Skeletal muscle tissue (tissue), 4 donors: ENCODE measurements around the gene FGF10. TPM values are rescaled to one million over a fixed set of nuclear protein-coding genes. Genes with fewer than 3 reads are reported as not detected.

Experiments
- H3K27ac ChIP-seq: one replicate; pipeline ENCODE4 v1.7.0; 2013; ENCODE audit warnings: mild to moderate bottlenecking, low read depth, low read length, inconsistent platforms
- H3K27me3 ChIP-seq, 3 donors: one replicate each; pipeline ENCODE4 v1.7.0; 2013; ENCODE audit warnings: low read length in 3 of 3; ENCODE audit not compliant: control insufficient read depth in 3 of 3, insufficient read depth in 3 of 3
- H3K36me3 ChIP-seq, 3 donors: one replicate each; pipeline ENCODE4 v1.7.0; 2013; ENCODE audit warnings: low read length in 3 of 3; ENCODE audit not compliant: control insufficient read depth in 3 of 3, insufficient read depth in 3 of 3
- H3K4me1 ChIP-seq, 3 donors: one replicate each; pipeline ENCODE4 v1.7.0; 2013; ENCODE audit warnings: low read length in 3 of 3, mild to moderate bottlenecking in 3 of 3; ENCODE audit not compliant: control insufficient read depth in 3 of 3, insufficient read depth in 3 of 3
- H3K4me3 ChIP-seq, 3 donors: one replicate each; pipeline ENCODE4 v1.7.0; 2013; ENCODE audit warnings: low read length in 3 of 3
- H3K9ac ChIP-seq, 3 donors: one replicate each; pipeline ENCODE4 v1.7.0; 2013; ENCODE audit warnings: low read length in 3 of 3, mild to moderate bottlenecking in 3 of 3, moderate library complexity in 2 of 3, low read depth in 1 of 3
- H3K9me3 ChIP-seq, 3 donors: one replicate each; pipeline ENCODE4 v1.7.0; 2013; ENCODE audit warnings: low read length in 3 of 3; ENCODE audit not compliant: control insufficient read depth in 3 of 3
- total RNA-seq: library from RNA; depleted of rRNA; stranded (reverse); fragments of >200 nt; gene quantifications from one replicate; pipeline ENCODE4 v1.2.3, GENCODE V29; 2014
- donor health status: Osteomylitis.

The FGF10 gene
- total RNA-seq, 1 donor from 2014 or later: 4.7 TPM

DNA sequence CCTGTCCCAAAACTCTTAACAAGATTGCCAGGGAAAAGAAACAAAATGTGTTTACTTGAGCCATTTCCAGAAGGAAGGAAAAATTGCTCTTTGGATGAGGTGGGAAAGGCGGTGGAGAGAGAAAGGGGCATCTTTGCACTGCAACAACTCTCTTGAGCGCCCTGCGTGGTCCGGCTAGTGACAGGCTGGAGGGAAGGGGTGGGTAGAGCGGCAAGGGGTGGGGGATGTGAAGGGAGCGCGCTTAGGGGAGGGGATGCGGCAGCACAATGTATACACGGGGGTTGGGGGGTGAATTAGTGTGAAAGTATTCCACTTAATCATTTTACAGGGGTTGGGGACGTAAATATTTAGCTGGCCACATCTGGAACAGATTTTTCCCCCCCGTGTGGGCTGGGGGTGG is 1.3 kb downstream of the FGF10 start:
- peak overlapping the region; percentile 71 to 74 (median 73) for H3K4me3 ChIP-seq
- peaks cover 6 to 15% (median 14%) of the 10 kb centered on the region in 3 donors for H3K4me1 ChIP-seq
- no peaks in the 10 kb centered on the region for H3K36me3 ChIP-seq
- H3K9me3 ChIP-seq: no peaks in the 10 kb centered on the region
- H3K27me3 ChIP-seq: peaks cover 24 to 36% (median 28%) of the 10 kb centered on the region in 3 donors
- H3K27ac ChIP-seq: no peak overlapping the region
- peak overlapping the region in 1 of 3 donors; percentile 58 for H3K9ac ChIP-seq

DNA sequence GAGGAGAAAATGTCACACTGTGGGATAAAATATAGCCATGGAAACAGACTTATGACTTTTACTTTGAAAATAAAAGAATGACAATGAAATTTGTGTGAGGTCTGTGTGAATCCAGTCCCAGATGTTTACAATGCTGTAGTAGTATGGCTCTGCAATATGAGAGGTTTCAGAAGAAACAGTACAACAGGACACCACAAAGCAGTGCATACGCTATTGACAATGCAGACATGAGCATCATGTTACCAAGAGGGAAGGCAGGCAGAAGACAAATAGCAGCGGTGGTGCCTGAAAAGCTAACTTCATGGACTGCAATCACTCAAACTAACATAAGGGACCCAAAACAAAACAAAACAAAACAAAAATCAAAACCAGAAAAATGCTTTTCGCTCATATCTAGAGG is 1.8 kb downstream of the FGF10 start:
- Histone ChIP-seq H3K9me3 (no peaks in the 10 kb centered on the region), H3K9ac (no peak overlapping the region), H3K27ac (no peak overlapping the region), H3K4me3 (peak overlapping the region in 2 of 3 donors; percentile 12 to 66), H3K27me3 (peaks cover 24 to 35% (median 28%) of the 10 kb centered on the region in 3 donors), H3K36me3 (no peaks in the 10 kb centered on the region), H3K4me1 (peaks cover 6 to 15% (median 14%) of the 10 kb centered on the region in 3 donors)

GRCh38 chr5:44385291-44385900 is 3.8 kb downstream of the FGF10 start:
- Histone ChIP-seq H3K9ac (no peak overlapping the region), H3K4me1 (peaks cover 6 to 15% (median 14%) of the 10 kb centered on the region in 3 donors), H3K36me3 (no peaks in the 10 kb centered on the region), H3K27ac (no peak overlapping the region), H3K9me3 (no peaks in the 10 kb centered on the region), H3K27me3 (peaks cover 23 to 28% (median 24%) of the 10 kb centered on the region in 3 donors), H3K4me3 (no peak overlapping the region)

DNA sequence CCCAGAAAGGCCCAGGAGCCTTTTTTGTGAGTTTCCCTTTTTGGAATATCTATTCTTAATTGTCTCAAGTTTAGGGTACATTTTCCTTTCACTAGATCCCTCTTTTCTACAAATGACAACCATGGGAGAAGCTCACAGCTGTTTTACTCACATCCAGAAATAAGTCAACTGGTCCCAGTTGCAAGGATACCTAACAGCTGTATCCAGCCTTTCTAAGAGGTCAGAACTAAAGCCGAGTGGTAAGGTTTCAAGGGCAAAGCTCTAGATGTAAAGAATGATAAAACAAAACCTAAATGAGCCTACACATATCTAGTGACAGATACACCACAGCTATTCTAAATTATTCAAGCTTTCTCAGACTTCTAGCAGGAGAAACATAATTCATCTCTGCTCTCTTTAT is 4.4 kb downstream of the FGF10 start:
- Histone ChIP-seq H3K9ac (no peak overlapping the region), H3K9me3 (no peaks in the 10 kb centered on the region), H3K27me3 (peaks cover 19 to 26% (median 21%) of the 10 kb centered on the region in 3 donors), H3K4me3 (no peak overlapping the region), H3K27ac (no peak overlapping the region), H3K4me1 (peaks cover 3 to 12% (median 12%) of the 10 kb centered on the region in 3 donors), H3K36me3 (no peaks in the 10 kb centered on the region)

DNA sequence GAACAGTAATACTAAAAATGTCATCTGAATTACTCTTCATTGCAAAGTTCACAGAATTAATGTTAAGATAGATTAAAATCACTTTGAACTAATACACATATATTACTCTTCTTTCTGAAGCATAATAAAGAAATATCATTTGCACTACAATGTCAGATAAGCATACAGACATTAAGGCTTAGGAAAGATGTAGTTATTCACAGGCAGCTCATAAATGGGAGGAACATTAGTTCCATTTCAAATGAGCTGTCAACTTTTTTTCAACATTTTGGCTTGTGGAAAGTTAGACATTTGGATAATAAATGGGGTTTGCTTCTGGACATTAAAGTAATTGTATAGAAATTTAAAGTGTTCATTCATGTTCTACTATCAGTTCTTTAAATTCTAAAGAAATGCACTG is 6.3 kb downstream of the FGF10 start:
- no peaks in the 10 kb centered on the region for H3K9me3 ChIP-seq
- H3K27ac ChIP-seq: no peak overlapping the region
- H3K36me3 ChIP-seq: no peaks in the 10 kb centered on the region
- no peak overlapping the region for H3K9ac ChIP-seq
- H3K4me1 ChIP-seq: no peaks in the 10 kb centered on the region
- no peak overlapping the region for H3K4me3 ChIP-seq
- peaks cover 10 to 12% (median 11%) of the 10 kb centered on the region in 3 donors for H3K27me3 ChIP-seq

DNA sequence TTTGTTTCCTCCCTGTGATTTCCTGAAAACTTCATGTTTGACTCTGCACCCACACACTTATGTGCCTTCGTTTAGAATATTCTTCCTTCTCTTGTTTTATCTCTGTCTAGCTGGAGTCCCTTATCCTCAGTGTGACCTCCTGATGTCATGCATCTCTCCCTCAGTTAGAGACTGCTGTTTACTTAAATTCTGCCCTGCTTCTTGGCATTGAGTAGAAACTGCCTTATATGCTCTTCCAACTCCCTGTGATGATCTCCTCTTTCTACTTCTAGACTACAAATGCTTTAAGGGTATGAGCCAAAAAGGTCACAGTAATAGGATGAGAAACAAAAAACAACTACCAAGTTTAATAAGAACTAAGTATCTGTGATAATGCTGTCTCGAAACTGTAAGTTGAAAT is 12.2 kb downstream of the FGF10 start:
- H3K4me3 ChIP-seq: no peak overlapping the region
- H3K27me3 ChIP-seq: no peaks in the 10 kb centered on the region
- H3K36me3 ChIP-seq: no peaks in the 10 kb centered on the region
- H3K4me1 ChIP-seq: no peaks in the 10 kb centered on the region
- H3K27ac ChIP-seq: no peak overlapping the region
- peaks cover 0 to 4% (median 2%) of the 10 kb centered on the region in 3 donors for H3K9me3 ChIP-seq
- no peak overlapping the region for H3K9ac ChIP-seq

DNA sequence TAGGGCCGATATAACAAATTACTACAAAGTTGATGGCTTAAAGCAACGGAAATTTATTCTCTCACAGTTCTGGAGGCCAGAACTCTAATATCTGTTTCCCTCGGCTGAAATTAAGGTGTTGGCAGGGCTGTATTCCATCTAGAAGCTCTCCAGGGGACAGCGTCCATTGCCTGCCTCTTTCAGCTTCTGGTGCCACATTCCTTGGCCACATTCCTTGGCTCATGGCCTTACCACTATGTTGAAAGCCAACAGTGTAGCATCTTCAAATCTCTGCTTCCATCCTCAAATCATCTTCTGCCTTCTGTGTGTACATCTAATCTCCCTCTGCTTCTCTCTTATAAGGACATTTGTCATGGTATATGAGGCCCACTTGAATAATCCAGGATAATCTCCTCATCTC is 17.2 kb downstream of the FGF10 start:
- H3K36me3 ChIP-seq: no peaks in the 10 kb centered on the region
- no peaks in the 10 kb centered on the region for H3K4me1 ChIP-seq
- no peak overlapping the region for H3K9ac ChIP-seq
- no peak overlapping the region for H3K27ac ChIP-seq
- H3K9me3 ChIP-seq: peaks cover 0 to 4% (median 2%) of the 10 kb centered on the region in 3 donors
- H3K4me3 ChIP-seq: no peak overlapping the region
- H3K27me3 ChIP-seq: no peaks in the 10 kb centered on the region

DNA sequence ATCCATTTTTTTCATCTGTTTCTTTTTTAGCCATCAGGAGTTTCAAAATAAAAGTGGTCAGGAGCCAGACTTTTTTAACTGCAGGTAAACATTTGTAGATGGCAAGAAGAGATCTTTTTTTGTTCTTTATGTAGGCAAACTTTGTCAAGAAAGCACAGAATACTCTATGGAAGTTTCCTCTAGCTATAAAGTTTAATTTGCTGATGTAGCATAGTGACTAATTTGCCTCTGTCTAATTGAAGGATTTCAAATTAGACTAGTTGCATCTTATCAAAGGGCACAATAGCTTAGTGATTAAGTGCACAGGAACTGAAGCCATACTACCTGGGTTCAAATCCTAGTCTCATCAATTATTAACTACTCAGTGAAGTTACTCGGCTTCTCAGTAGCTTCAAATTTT is 22.0 kb downstream of the FGF10 start:
- H3K9me3 ChIP-seq: no peaks in the 10 kb centered on the region
- no peak overlapping the region for H3K27ac ChIP-seq
- no peaks in the 10 kb centered on the region for H3K27me3 ChIP-seq
- H3K4me3 ChIP-seq: no peak overlapping the region
- H3K4me1 ChIP-seq: no peaks in the 10 kb centered on the region
- no peak overlapping the region for H3K9ac ChIP-seq
- H3K36me3 ChIP-seq: no peaks in the 10 kb centered on the region

- Histone ChIP-seq H3K4me1 (no peaks in the 10 kb centered on the region), H3K27me3 (no peaks in the 10 kb centered on the region), H3K27ac (no peak overlapping the region), H3K9ac (no peak overlapping the region), H3K36me3 (no peaks in the 10 kb centered on the region), H3K4me3 (no peak overlapping the region), H3K9me3 (no peaks in the 10 kb centered on the region)
Measured at GRCh38 chr5:44365345-44365744, 23.9 kb downstream of the FGF10 start.

DNA sequence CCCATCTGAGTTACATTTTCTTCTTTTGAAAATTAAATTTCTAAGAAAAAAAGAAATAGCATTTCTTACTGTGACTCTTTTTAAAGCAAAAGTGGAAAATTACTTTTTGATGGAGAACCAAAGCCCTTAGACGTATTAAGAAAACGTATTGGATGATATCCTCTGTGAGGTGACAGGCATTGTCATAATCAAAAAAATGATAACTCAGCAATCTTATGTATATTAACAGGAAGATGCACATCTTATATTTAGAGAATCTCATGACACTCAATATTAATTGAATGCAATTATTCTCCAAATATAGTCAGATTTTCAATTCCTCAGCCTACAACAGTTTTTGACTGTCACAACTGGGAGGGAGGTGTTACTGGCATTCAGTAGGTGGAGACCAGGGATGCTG is 25.1 kb downstream of the FGF10 start:
- Histone ChIP-seq H3K4me1 (no peaks in the 10 kb centered on the region), H3K9ac (no peak overlapping the region), H3K27me3 (no peaks in the 10 kb centered on the region), H3K4me3 (no peak overlapping the region), H3K36me3 (no peaks in the 10 kb centered on the region), H3K27ac (no peak overlapping the region), H3K9me3 (no peaks in the 10 kb centered on the region)
